ENCODE data around the gene MACROD2. TPM values are rescaled to one million over a fixed set of nuclear protein-coding genes. Genes with fewer than 3 reads are reported as not detected.

Gene MACROD2
- polyA plus RNA-seq, 1 donor (not counting 4 experiments of a cell fraction or from before 2014, with no cell fraction given), result 0.71 TPM

DNA sequence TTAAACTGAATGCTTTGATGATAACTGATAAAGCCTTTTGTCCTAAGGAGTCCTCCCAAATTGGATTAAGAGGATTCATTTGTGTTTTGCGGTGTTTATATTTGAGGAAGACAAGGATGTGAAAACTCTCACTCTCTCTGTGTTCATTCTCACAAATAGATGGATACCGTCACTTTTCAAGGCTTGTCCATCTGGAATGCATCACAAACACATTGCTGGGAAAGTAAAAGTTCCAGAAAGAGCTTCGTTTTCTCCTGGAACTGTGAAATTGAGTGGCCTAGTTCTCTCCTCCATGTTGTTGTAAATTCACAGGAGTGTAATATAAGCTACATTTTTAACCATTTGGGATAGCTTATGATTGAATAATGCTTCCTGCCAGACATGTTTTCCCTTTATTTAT, 923.7 kb downstream of the MACROD2 start:
- Histone ChIP-seq H3K27ac (ENCODE audit: control insufficient read depth, insufficient read depth, low read length) (no peak overlapping the region), H4K20me1 (ENCODE audit: control insufficient read depth, extremely low read depth, insufficient read depth, low read length) (no peaks in the 10 kb centered on the region), H3K4me2 (ENCODE audit: control insufficient read depth, extremely low read depth, insufficient read depth, low read depth, low read length) (no peak overlapping the region), H3K9ac (ENCODE audit: control insufficient read depth, extremely low read depth, insufficient read depth, low read length) (no peak overlapping the region), H3K36me3 (ENCODE audit: control insufficient read depth in 2 of 2, extremely low read depth in 1 of 2, insufficient read depth in 2 of 2, low read length in 2 of 2) (no peaks in the 10 kb centered on the region), H2AFZ (ENCODE audit: control insufficient read depth, low read length) (no peak overlapping the region), H3K79me2 (ENCODE audit: control insufficient read depth, insufficient read depth, low read length) (no peaks in the 10 kb centered on the region), H3K9me1 (ENCODE audit: control insufficient read depth, extremely low read depth, insufficient read depth, low read length) (no peaks in the 10 kb centered on the region), H3K4me3 (ENCODE audit: control insufficient read depth in 2 of 3, extremely low read depth in 1 of 3, insufficient read depth in 2 of 3, low read depth in 1 of 3, low read length in 3 of 3) (no peak overlapping the region), H3K4me1 (ENCODE audit: control insufficient read depth, extremely low read depth, insufficient read depth, low read length) (peaks cover 16% of the 10 kb centered on the region), H3K27me3 (ENCODE audit: control insufficient read depth, extremely low read depth, insufficient read depth, low read length) (no peaks in the 10 kb centered on the region), H3K9me3 (ENCODE audit: control insufficient read depth, low read depth, low read length) (no peaks in the 10 kb centered on the region)
- dilution Hi-C loops (cut with MboI; ENCODE audit: extremely low pct_ligation_motif_present, low sequenced_read_pairs), result no loop called here
- FAIRE-seq, result no peak
- DNase-seq (ENCODE audit: low read depth, low spot score), result no peak
- TF ChIP-seq CTCF (optimal IDR thresholded peaks at IDR 0.05 in 1 of 3, IDR thresholded peaks at IDR 0.05 in 1 of 3, conservative IDR thresholded peaks at IDR 0.05 in 1 of 3; ENCODE audit: extremely low read depth in 1 of 3, insufficient read depth in 2 of 3, low read length in 3 of 3) (no peak), EZH2 (IDR thresholded peaks at IDR 0.05; ENCODE audit: low read length) (no peak)

- dilution Hi-C loops (cut with MboI; ENCODE audit: extremely low pct_ligation_motif_present, low sequenced_read_pairs), result no loop called here
- Histone ChIP-seq H2AFZ (ENCODE audit: control insufficient read depth, low read length) (peak overlapping the region; percentile 64), H3K9me3 (ENCODE audit: control insufficient read depth, low read depth, low read length) (no peaks in the 10 kb centered on the region), H3K27ac (ENCODE audit: control insufficient read depth, insufficient read depth, low read length) (peak overlapping the region; percentile 48), H4K20me1 (ENCODE audit: control insufficient read depth, extremely low read depth, insufficient read depth, low read length) (no peaks in the 10 kb centered on the region), H3K36me3 (ENCODE audit: control insufficient read depth in 2 of 2, extremely low read depth in 1 of 2, insufficient read depth in 2 of 2, low read length in 2 of 2) (no peaks in the 10 kb centered on the region), H3K4me1 (ENCODE audit: control insufficient read depth, extremely low read depth, insufficient read depth, low read length) (peaks cover 16% of the 10 kb centered on the region), H3K79me2 (ENCODE audit: control insufficient read depth, insufficient read depth, low read length) (no peaks in the 10 kb centered on the region), H3K4me2 (ENCODE audit: control insufficient read depth, extremely low read depth, insufficient read depth, low read depth, low read length) (peak overlapping the region; percentile 81), H3K9ac (ENCODE audit: control insufficient read depth, extremely low read depth, insufficient read depth, low read length) (peak overlapping the region; percentile 42), H3K9me1 (ENCODE audit: control insufficient read depth, extremely low read depth, insufficient read depth, low read length) (no peaks in the 10 kb centered on the region), H3K27me3 (ENCODE audit: control insufficient read depth, extremely low read depth, insufficient read depth, low read length) (no peaks in the 10 kb centered on the region), H3K4me3 (ENCODE audit: control insufficient read depth in 2 of 3, extremely low read depth in 1 of 3, insufficient read depth in 2 of 3, low read depth in 1 of 3, low read length in 3 of 3) (peak overlapping the region in 2 of 3 experiments; percentile 52 to 55)
- DNase-seq (ENCODE audit: low read depth, low spot score), result no peak
- peak; percentile 95 for FAIRE-seq
- TF ChIP-seq CTCF (optimal IDR thresholded peaks at IDR 0.05 in 1 of 3, IDR thresholded peaks at IDR 0.05 in 1 of 3, conservative IDR thresholded peaks at IDR 0.05 in 1 of 3; ENCODE audit: extremely low read depth in 1 of 3, insufficient read depth in 2 of 3, low read length in 3 of 3) (no peak), EZH2 (IDR thresholded peaks at IDR 0.05; ENCODE audit: low read length) (no peak)
These were observed 924.3 kb downstream of the MACROD2 start for GRCh38 chr20:14919501-14920081.
